GM23338 (cell line): Measurements from ENCODE around the gene ZFR. TPM values are rescaled to one million over a fixed set of nuclear protein-coding genes. Genes with fewer than 3 reads are reported as not detected.

ENCODE experiments used
- ATAC-seq: fragments of 200-7000 bp; cut with Tn5 transposase; 3 replicates; pipeline ENCODE4 v1.9.1; 2020
- DNase-seq: peaks from one replicate; pipeline ENCODE4 v3.0.0-alpha.2; 2015; ENCODE audit warnings: low spot score
- H2AFZ ChIP-seq: fragments of 200-600 bp; sonication (generic); 2 replicates; pipeline ENCODE4 v1.8.0; 2016; ENCODE audit warnings: antibody characterized with exemption, mild to moderate bottlenecking, moderate library complexity
- H3F3A ChIP-seq: fragments of 200-600 bp; sonication (generic); replicated peaks from 2 replicates; pipeline ENCODE4 v1.8.0; 2017; ENCODE audit warnings: antibody characterized with exemption, mixed run types, low read depth
- H3K27ac ChIP-seq: fragments of 200-600 bp; sonication (generic); 2 replicates; pipeline ENCODE4 v1.6.1; 2016; ENCODE audit warnings: low read depth
- H3K27me3 ChIP-seq: fragments of 200-600 bp; sonication (generic); 2 replicates; pipeline ENCODE4 v1.8.0; 2016; ENCODE audit warnings: mild to moderate bottlenecking, mixed run types, moderate library complexity; ENCODE audit not compliant: insufficient read depth
- H3K36me3 ChIP-seq: fragments of 200-600 bp; sonication (generic); 2 replicates; pipeline ENCODE4 v1.8.0; 2016; ENCODE audit warnings: mild to moderate bottlenecking; ENCODE audit not compliant: insufficient read depth
- H3K4me1 ChIP-seq: fragments of 200-600 bp; sonication (generic); 2 replicates; pipeline ENCODE4 v1.8.0; 2016; ENCODE audit warnings: mild to moderate bottlenecking, moderate library complexity; ENCODE audit not compliant: insufficient read depth
- H3K4me2 ChIP-seq: fragments of 200-600 bp; sonication (generic); 2 replicates; pipeline ENCODE4 v1.7.1; 2017; ENCODE audit warnings: mixed run types
- H3K4me3 ChIP-seq: fragments of 200-600 bp; sonication (generic); 2 replicates; pipeline ENCODE4 v1.6.1; 2016; ENCODE audit warnings: mixed run types
- H3K79me2 ChIP-seq: fragments of 200-600 bp; sonication (generic); replicated peaks from 2 replicates; pipeline ENCODE4 v1.8.0; 2017; ENCODE audit warnings: mild to moderate bottlenecking; ENCODE audit not compliant: insufficient read depth
- H3K9me2 ChIP-seq: fragments of 200-600 bp; sonication (generic); 2 replicates; pipeline ENCODE4 v1.8.0; 2017; ENCODE audit not compliant: insufficient read depth
- H4K20me1 ChIP-seq: fragments of 200-600 bp; sonication (generic); replicated peaks from 2 replicates; pipeline ENCODE4 v1.8.0; 2017; ENCODE audit warnings: mild to moderate bottlenecking; ENCODE audit not compliant: insufficient read depth
- H3K27ac Mint-ChIP-seq: 2 replicates; pipeline ENCODE4 v1.8.0; 2020; ENCODE audit warnings: inconsistent platforms, mild to moderate bottlenecking, moderate library complexity, mixed read lengths
- H3K27me3 Mint-ChIP-seq: 3 replicates; pipeline ENCODE4 v1.8.0; 2022; ENCODE audit warnings: low read depth, mild to moderate bottlenecking, moderate library complexity, mixed read lengths, inconsistent platforms; ENCODE audit not compliant: insufficient read depth, poor library complexity
- H3K36me3 Mint-ChIP-seq: 3 replicates; pipeline ENCODE4 v1.8.0; 2021; ENCODE audit warnings: low read depth, mild to moderate bottlenecking, inconsistent platforms, moderate library complexity, mixed read lengths
- H3K4me1 Mint-ChIP-seq: 3 replicates; pipeline ENCODE4 v1.8.0; 2020; ENCODE audit warnings: mild to moderate bottlenecking, inconsistent platforms, mixed read lengths
- H3K4me3 Mint-ChIP-seq: 3 replicates; pipeline ENCODE4 v1.8.0; 2021; ENCODE audit warnings: moderate library complexity, mild to moderate bottlenecking, inconsistent platforms, mixed read lengths
- H3K9me3 Mint-ChIP-seq: 3 replicates; pipeline ENCODE4 v1.8.0; 2020; ENCODE audit warnings: moderate library complexity, mild to moderate bottlenecking, inconsistent platforms, mixed read lengths
- CREB1 ChIP-seq: fragments of 250-450 bp; sonication (Bioruptor Pico); IDR thresholded peaks from 2 replicates; pipeline ENCODE4 v1.5.0; 2020; ENCODE audit warnings: low read depth, mild to moderate bottlenecking, moderate library complexity
- EZH2 ChIP-seq: fragments of 200-600 bp; sonication (generic); IDR thresholded peaks from one replicate; pipeline ENCODE4 v1.8.0; 2017; ENCODE audit warnings: antibody characterized with exemption, mild to moderate bottlenecking, low read depth; ENCODE audit not compliant: unreplicated experiment
- EZH2phosphoT487 ChIP-seq: fragments of 200-600 bp; sonication (generic); IDR thresholded peaks from one replicate; pipeline ENCODE4 v1.8.1; 2018; ENCODE audit warnings: antibody characterized with exemption; ENCODE audit not compliant: unreplicated experiment
- JUNB ChIP-seq: IDR thresholded peaks from one replicate; pipeline ENCODE4 v1.6.1; 2016; ENCODE audit warnings: antibody characterized with exemption; ENCODE audit not compliant: unreplicated experiment
- NANOG ChIP-seq: IDR thresholded peaks from 2 replicates; pipeline ENCODE4 v1.6.1; 2016; ENCODE audit warnings: antibody characterized with exemption, borderline replicate concordance
- POLR2AphosphoS5 ChIP-seq: IDR thresholded peaks from 2 replicates; pipeline ENCODE4 v1.6.1; 2016; ENCODE audit warnings: antibody characterized with exemption, low read depth
- REST ChIP-seq: IDR thresholded peaks from one replicate; pipeline ENCODE4 v1.6.1; 2018; ENCODE audit warnings: antibody characterized with exemption; ENCODE audit not compliant: unreplicated experiment
- STAT1 ChIP-seq: IDR thresholded peaks from one replicate; pipeline ENCODE4 v1.6.1; 2016; ENCODE audit warnings: antibody characterized with exemption; ENCODE audit not compliant: unreplicated experiment
- ZNF114 ChIP-seq: fragments of 250-450 bp; sonication (Bioruptor Pico); IDR thresholded peaks from 2 replicates; pipeline ENCODE4 v1.5.0; 2020; ENCODE audit warnings: mild to moderate bottlenecking, moderate library complexity
- polyA plus RNA-seq: library from polyadenylated mRNA; unstranded; fragments of >200 nt; fragmentation: Nextera tagmentation; extraction: Ambion mirVana; gene quantifications from 2 replicates; pipeline ENCODE4 v1.2.1, GENCODE V29; 2016
- total RNA-seq: library from RNA; depleted of rRNA; stranded (reverse); fragments of >200 nt; shearing (Covaris generic); gene quantifications from 2 replicates; pipeline ENCODE4 v1.2.3, GENCODE V29; 2014
- TF ChIP-seq, protein P1 (sequence below), 2 experiments: fragments of 200-600 bp in 1 of 2; sonication (generic) in 1 of 2; conservative IDR thresholded peaks; 2 replicates each; pipeline versions ENCODE4 v1.5.1 to v1.6.1; 2016 to 2017; ENCODE audit warnings: antibody characterized with exemption in 2 of 2, low read depth in 2 of 2, mild to moderate bottlenecking in 2 of 2, moderate library complexity in 1 of 2
- TF ChIP-seq, protein P2 (sequence below): IDR thresholded peaks from 2 replicates; pipeline ENCODE4 v1.6.1; 2016; ENCODE audit warnings: antibody characterized with exemption

ZFR gene
- total and polyA plus RNA-seq, 2 experiments from 2014 or later: 92.4 to 103 TPM

DNA sequence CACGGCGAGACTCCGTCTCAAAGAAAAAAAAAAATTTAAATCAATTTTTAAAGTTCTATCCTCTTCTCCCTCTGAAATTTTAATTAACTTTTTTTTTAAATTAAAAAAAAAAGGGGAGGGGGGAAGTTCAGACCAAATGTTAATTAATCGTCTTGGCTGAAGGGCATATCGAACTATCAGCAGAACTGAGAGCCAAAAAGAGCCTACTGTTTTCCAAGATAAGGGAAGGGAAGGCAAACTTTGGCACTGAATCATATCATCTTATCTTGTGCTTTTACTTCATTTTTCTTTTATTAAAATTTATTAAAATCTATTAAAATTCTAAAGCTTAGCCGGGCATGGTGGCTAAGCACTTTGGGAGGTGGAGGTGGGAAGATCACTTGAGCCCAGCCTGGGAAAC lies 85.9 kb downstream of the ZFR start (continued):
- TF ChIP-seq REST: no peak
- TF ChIP-seq STAT1: no peak
- TF ChIP-seq EZH2phosphoT487: no peak
- TF ChIP-seq NANOG: no peak
- TF ChIP-seq, protein P1, sequence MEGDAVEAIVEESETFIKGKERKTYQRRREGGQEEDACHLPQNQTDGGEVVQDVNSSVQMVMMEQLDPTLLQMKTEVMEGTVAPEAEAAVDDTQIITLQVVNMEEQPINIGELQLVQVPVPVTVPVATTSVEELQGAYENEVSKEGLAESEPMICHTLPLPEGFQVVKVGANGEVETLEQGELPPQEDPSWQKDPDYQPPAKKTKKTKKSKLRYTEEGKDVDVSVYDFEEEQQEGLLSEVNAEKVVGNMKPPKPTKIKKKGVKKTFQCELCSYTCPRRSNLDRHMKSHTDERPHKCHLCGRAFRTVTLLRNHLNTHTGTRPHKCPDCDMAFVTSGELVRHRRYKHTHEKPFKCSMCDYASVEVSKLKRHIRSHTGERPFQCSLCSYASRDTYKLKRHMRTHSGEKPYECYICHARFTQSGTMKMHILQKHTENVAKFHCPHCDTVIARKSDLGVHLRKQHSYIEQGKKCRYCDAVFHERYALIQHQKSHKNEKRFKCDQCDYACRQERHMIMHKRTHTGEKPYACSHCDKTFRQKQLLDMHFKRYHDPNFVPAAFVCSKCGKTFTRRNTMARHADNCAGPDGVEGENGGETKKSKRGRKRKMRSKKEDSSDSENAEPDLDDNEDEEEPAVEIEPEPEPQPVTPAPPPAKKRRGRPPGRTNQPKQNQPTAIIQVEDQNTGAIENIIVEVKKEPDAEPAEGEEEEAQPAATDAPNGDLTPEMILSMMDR (conservative IDR thresholded peaks at IDR 0.05; ENCODE audit: low read depth in 2 of 2): no peak
- no peak for TF ChIP-seq EZH2
- TF ChIP-seq CREB1: no peak
- no peak for TF ChIP-seq ZNF114 (CRISPR knock-in tag)
- TF ChIP-seq, protein P2, sequence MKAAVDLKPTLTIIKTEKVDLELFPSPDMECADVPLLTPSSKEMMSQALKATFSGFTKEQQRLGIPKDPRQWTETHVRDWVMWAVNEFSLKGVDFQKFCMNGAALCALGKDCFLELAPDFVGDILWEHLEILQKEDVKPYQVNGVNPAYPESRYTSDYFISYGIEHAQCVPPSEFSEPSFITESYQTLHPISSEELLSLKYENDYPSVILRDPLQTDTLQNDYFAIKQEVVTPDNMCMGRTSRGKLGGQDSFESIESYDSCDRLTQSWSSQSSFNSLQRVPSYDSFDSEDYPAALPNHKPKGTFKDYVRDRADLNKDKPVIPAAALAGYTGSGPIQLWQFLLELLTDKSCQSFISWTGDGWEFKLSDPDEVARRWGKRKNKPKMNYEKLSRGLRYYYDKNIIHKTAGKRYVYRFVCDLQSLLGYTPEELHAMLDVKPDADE: no peak

DNA sequence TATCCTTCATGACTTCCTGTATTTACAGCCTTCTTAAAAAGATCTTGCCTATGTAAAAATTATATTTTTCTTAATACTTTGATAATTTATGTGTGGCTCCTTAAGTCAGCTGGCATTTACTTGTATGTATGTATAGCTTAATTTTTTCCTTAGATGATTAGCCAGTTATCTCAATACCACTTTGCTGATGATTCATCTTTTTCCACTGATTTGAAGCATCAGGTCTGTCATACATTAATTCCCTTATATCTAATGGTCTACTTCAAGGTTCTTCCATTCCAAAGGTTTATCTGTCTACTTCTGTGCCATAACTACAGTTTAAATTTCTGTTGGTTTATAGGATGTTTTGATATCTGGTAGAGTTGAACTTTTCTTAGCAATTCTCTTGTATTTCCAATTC lies 86.9 kb downstream of the ZFR start:
- H3K36me3 ChIP-seq: peaks cover 18% of the 10 kb centered on the region; the same call in 1 of the 2 replicates
- H2AFZ ChIP-seq: no peak overlapping the region
- 0 out of 2 replicates have a peak, but pooled peaks cover 3% of the 10 kb centered on the region for H3K9me2 ChIP-seq
- ATAC-seq (no peak), DNase-seq (no peak)
- no peaks in the 10 kb centered on the region for H3K27me3 Mint-ChIP-seq
- H3F3A ChIP-seq: no peaks in the 10 kb centered on the region; the same call in 1 of the 2 replicates
- H4K20me1 ChIP-seq: no peaks in the 10 kb centered on the region; the same call in 1 of the 2 replicates
- no peaks in the 10 kb centered on the region for H3K79me2 ChIP-seq
- no peak overlapping the region for H3K27ac Mint-ChIP-seq
- no peak overlapping the region for H3K4me2 ChIP-seq
- H3K4me1 ChIP-seq: peaks cover 20% of the 10 kb centered on the region
- H3K4me1 Mint-ChIP-seq: peaks cover 21% of the 10 kb centered on the region; the same call in 2 of the 3 replicates
- no peaks in the 10 kb centered on the region for H3K27me3 ChIP-seq
- peaks cover 35% of the 10 kb centered on the region for H3K36me3 Mint-ChIP-seq
- no peak overlapping the region for H3K4me3 ChIP-seq
- H3K9me3 Mint-ChIP-seq: peaks cover 3% of the 10 kb centered on the region; the same call in 1 of the 3 replicates
- H3K4me3 Mint-ChIP-seq: no peak overlapping the region
- H3K27ac ChIP-seq: no peak overlapping the region
- TF ChIP-seq EZH2 (no peak), EZH2phosphoT487 (no peak), JUNB (no peak), CREB1 (no peak), POLR2AphosphoS5 (no peak), ZNF114 (CRISPR knock-in tag) (no peak), STAT1 (no peak), REST (no peak)
- TF ChIP-seq, protein P2: no peak
